Medulla oblongata (tissue), 1 donor: Measurements from ENCODE around the gene TP63.

Experiments used
- DNase-seq: peaks from one replicate; pipeline ENCODE4 v3.0.0-alpha.2; 2015; ENCODE audit errors: extremely low spot score

The TP63 gene

GRCh38 chr3:189809583-189809982, 178.4 kb downstream of the TP63 start:
- no peak for DNase-seq

DNA sequence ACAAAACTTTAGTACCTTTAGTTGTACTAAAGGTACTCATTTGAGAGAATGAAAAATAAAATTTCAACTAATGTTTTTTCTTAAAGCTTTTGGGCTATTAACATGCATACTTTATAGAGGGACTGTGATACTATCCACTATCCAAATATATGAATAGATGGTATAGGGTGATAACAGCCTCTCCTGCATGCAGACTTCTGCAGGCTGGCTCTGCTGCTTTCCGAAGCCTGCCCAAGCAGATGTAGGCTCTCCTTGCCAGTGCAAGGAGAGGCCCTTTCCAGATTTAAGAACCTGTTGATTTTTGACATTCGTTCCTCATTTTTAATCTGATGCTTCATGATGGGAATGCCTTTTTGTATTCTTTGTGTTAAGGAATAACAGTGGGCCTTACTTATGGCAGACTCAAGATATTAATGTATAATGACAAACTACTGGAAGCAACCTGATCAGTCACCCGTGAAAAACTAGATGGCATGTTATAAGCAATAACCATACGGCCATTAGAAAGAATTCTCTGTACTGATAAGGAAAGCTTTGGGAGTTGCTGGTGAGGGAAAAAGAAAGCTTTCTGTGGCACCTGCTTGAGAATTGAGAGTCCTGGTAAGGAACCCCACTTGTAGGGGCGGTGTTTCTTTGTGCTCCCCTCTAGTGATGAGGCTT, 181.7 kb downstream of the TP63 start:
- no peak for DNase-seq

DNA sequence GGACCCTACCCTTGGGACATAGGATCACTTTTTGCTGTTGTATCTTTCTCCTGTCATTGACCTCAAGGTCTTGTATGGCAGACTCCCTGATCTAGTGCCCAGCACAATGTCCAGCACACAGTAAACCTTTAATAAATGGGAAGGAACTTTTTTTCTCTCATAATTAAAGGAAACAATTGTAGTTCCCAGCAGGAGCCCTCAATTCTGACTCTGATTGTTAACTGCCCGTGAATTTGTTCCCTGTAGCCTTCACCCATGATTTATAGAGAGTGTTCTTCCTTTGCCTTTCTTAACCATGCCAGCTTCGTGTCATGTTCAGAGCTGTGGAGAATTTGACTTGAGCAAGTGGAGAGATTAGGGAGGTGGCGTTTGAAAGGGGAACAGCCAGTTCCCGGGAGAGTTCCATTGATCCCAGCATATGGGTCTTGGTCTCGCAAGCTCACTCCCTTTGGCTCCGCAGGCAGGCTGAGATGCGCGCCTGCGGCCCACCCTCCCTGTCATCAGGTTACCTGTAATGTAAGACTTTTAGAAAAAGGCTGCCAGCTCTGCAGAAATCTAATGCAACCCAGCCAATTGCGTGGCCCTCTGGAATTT, 182.6 kb downstream of the TP63 start:
- no peak for DNase-seq

GRCh38 chr3:189820365-189820720, 189.2 kb downstream of the TP63 start:
- no peak for DNase-seq

DNA sequence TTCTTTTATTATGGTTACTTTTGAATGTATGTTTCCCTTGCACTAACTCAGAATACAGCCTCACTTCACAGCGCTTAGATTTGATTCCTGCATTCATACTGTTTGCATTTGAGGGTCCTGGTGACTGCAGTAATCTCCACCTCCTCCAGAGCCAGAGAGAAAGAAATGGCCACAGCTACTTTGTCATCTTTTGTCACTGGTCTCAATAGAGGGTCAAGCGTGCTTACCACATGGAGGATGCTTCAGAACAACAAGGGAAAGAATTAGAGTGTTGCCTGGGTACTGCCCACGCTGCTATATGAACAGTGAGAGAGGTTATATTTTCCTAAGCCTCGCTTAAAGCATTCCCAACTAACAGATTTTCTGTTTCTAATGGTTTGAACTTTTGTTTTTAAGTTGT, 190.1 kb downstream of the TP63 start:
- DNase-seq, result no peak

GRCh38 chr3:189822726-189823125, 191.5 kb downstream of the TP63 start:
- no peak for DNase-seq

GRCh38 chr3:189824629-189825312, 193.6 kb downstream of the TP63 start:
- DNase-seq, result no peak

- no peak for DNase-seq
These were observed 195.4 kb downstream of the TP63 start for GRCh38 chr3:189826566-189826965.

- DNase-seq, result no peak
These were observed 195.9 kb downstream of the TP63 start for GRCh38 chr3:189827108-189827507.

DNA sequence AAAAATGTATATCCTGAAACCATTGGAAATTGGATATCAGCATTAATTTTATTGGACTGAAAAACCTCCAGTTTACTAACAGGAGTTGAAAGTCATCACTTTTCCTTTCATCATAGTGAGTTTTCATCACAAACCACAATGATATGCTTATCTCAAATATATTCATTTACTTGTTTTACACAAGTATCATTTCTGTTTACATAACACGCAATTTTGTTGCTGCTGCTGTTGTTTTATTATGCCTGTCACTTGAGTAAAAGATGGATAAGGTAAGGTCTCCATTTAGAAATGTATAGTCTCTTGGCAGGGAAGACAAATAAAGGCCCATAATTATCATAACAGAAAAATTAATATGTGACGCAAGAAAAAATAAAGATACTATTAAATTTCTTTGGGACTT, 199.2 kb downstream of the TP63 start:
- DNase-seq, result no peak

- no peak for DNase-seq
These were observed 202.1 kb downstream of the TP63 start for GRCh38 chr3:189833266-189833665.

DNA sequence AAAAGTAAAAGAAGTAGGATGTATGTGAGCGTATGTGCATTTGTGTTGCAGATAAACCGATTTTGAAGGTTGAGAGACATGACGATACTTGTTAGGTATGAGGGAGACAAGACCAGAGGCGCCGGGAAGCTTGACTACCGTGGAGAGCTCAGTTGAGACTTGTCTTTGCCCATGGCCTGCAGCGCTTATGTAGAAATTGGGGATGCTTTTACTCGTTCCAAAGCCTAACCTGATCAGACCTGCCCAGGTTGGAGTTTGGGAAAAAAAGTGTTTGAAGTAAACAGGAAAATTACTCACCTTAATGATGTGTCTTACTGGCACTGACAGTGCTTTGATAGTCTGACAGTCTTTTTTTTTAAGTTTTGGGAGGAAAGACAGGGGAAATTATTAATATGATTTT, 202.8 kb downstream of the TP63 start:
- no peak for DNase-seq

- no peak for DNase-seq
These were observed 203.3 kb downstream of the TP63 start for GRCh38 chr3:189834462-189834861.

GRCh38 chr3:189836795-189837194, 205.6 kb downstream of the TP63 start:
- no peak for DNase-seq

- DNase-seq, result no peak
These were observed 207.1 kb downstream of the TP63 start for GRCh38 chr3:189838291-189838690.

DNA sequence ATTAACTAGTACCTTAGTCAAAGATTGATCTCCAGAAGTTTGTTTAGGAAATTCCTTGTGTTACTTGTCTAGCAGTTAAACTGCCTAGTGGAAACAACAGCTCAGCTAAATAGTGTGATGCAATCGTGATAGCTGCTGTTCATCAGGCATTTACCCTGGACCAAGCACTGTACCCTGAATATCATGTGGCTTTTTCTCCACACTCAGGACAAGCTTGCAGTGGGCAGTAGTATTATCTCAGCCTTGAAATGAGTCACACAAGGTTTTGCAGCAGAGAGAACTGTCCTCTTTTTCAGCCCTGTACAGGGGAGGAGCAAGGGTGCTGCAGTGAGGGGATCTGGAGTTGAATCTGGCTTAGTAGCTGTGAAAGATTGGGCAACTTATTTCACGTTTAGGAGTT, 208.4 kb downstream of the TP63 start:
- no peak for DNase-seq

GRCh38 chr3:189841473-189842205, 210.4 kb downstream of the TP63 start:
- no peak for DNase-seq

GRCh38 chr3:189842681-189843602, 211.8 kb downstream of the TP63 start:
- DNase-seq, result no peak

DNA sequence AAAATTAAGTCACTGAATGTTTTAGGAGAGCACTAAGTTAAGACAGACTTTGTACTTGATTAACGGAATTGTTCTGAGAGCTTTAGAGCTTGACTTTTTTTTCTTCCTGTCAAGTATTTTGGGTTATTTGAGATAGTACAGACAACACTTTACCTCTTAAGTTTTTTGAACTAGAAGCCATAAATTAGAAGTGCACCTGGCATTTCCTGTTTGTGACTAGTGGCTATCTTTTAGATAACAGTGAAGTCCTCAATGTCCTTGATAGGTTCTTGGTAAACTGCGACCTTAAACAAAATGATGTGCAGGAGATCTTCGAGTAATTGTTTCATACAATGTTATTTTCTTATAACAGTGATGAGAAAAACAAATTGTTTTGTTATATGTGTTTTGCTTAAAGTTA, 213.9 kb downstream of the TP63 start:
- no peak for DNase-seq

GRCh38 chr3:189848395-189849040, 217.3 kb downstream of the TP63 start:
- DNase-seq, result no peak

DNA sequence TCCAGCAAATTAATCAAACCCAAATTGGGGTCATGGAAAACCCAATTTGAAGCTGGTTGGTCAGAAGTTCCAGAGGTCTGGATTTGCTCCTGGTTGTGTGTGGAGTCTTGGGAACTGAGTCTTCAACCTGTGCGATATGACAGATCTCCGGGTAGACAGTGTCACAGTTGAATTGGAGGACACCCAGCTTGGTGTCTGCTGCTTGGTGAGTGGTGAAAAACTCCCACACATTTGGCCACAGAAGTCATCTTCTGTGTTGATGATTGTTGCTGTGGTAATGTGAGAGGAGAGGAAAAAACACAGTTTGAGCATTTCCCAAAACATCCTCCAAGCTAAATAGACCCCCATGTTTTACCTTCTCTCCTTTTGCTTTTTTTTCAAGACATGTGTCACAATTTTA, 218.1 kb downstream of the TP63 start:
- no peak for DNase-seq
